AML-193 (cell line): ENCODE measurements around the gene CBS.
"Not testable (repeated sequence)": the region's sequence is repeated elsewhere in the genome, so short reads cannot be mapped to it uniquely, and the experiment has no call there.

ENCODE experiments used
- DNase-seq, 2 experiments: peaks; one replicate each; lab custom pipeline; 2025; lab: John Stamatoyannopoulos, UW

The CBS gene

GRCh38 chr21:43075170-43076022 lies at the start of gene CBS:
CBS (minus strand) TSS chr21:43075835; CDS start chr21:43072193, 3,642 bp downstream.
- not testable (repeated sequence) for DNase-seq

GRCh38 chr21:43115956-43116355 lies 40.3 kb upstream of the CBS start:
- not testable (repeated sequence) for DNase-seq

GRCh38 chr21:43114483-43114882 lies 38.8 kb upstream of the CBS start:
- not testable (repeated sequence) for DNase-seq

- not testable (repeated sequence) for DNase-seq
Measured at GRCh38 chr21:43109006-43109405, 33.4 kb upstream of the CBS start.

- not testable (repeated sequence) for DNase-seq
Measured at GRCh38 chr21:43108177-43108576, 32.5 kb upstream of the CBS start.

GRCh38 chr21:43107794-43108137 lies 32.1 kb upstream of the CBS start:
- not testable (repeated sequence) for DNase-seq

- not testable (repeated sequence) for DNase-seq
Measured at GRCh38 chr21:43106965-43107793, 31.5 kb upstream of the CBS start, which contains the start of gene U2AF1. U2AF1 (minus strand) TSS chr21:43107570; CDS start chr21:43107494, 76 bp downstream.

GRCh38 chr21:43104642-43105041 lies 29.0 kb upstream of the CBS start:
- DNase-seq, result not testable (repeated sequence)

- DNase-seq, result not testable (repeated sequence)
Measured at GRCh38 chr21:43102281-43102680, 26.6 kb upstream of the CBS start.

GRCh38 chr21:43101676-43102075 lies 26.0 kb upstream of the CBS start:
- not testable (repeated sequence) for DNase-seq

- not testable (repeated sequence) for DNase-seq
Measured at GRCh38 chr21:43101000-43101399, 25.4 kb upstream of the CBS start.

GRCh38 chr21:43091979-43092614 lies 16.5 kb upstream of the CBS start:
- DNase-seq, result not testable (repeated sequence)

GRCh38 chr21:43090947-43091346 lies 15.3 kb upstream of the CBS start:
- DNase-seq, result not testable (repeated sequence)

GRCh38 chr21:43089463-43089862 lies 13.8 kb upstream of the CBS start:
- DNase-seq, result not testable (repeated sequence)

- DNase-seq, result not testable (repeated sequence)
Measured at GRCh38 chr21:43082587-43083300, 7.1 kb upstream of the CBS start.

GRCh38 chr21:43076643-43077042 lies 1.0 kb upstream of the CBS start:
- DNase-seq, result not testable (repeated sequence)

GRCh38 chr21:43076023-43076637 lies 495 bp upstream of the CBS start:
- DNase-seq, result not testable (repeated sequence)

GRCh38 chr21:43074401-43075169 lies 1.1 kb downstream of the CBS start:
- not testable (repeated sequence) for DNase-seq

- not testable (repeated sequence) for DNase-seq
Measured at GRCh38 chr21:43072742-43073141, 2.9 kb downstream of the CBS start.

- DNase-seq, result not testable (repeated sequence)
Measured at GRCh38 chr21:43069682-43070081, 6.0 kb downstream of the CBS start.
